ENCODE measurements around the gene YPEL3. TPM values are rescaled to one million over a fixed set of nuclear protein-coding genes. Genes with fewer than 3 reads are reported as not detected.

YPEL3 gene
- total RNA-seq, 4 donors from 2014 or later: 33.0 to 93.7 (median 74.9) TPM

DNA sequence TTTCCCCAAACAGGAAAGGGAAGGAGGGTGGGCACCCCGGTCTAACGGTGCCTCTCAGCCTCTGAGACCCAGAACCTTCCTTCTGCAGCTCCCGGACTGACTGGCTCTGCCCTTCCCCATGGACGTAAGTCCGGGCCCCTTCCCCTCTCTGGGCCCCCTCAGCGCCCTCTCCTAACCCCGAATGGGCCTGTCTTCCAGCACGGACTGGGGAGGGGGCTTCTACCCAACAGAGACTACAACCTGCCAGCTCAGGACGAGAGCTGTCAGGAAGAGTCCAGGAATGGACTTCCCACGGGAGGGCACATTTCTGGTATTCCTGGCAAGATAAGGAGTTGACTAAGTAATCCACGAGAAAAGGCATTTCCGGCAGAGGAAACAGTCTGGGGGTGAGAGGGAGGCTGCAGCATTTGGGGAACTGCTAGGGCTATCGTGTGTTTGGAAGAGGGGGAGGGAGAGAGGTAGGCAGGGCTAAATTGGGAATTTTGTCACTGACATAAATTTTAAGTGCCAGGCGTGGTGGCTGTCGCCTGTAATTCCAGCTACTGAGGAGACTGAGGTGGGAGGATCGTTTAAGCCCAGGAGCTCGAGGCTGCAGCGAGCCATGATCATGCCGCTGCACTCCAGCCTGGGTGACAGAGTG is 42.5 kb downstream of the YPEL3 start:
- no peak for DNase-seq (ENCODE audit: low spot score)
- peak; percentile 62 for ATAC-seq (ENCODE audit: low FRiP score)
- TF ChIP-seq, protein P1, sequence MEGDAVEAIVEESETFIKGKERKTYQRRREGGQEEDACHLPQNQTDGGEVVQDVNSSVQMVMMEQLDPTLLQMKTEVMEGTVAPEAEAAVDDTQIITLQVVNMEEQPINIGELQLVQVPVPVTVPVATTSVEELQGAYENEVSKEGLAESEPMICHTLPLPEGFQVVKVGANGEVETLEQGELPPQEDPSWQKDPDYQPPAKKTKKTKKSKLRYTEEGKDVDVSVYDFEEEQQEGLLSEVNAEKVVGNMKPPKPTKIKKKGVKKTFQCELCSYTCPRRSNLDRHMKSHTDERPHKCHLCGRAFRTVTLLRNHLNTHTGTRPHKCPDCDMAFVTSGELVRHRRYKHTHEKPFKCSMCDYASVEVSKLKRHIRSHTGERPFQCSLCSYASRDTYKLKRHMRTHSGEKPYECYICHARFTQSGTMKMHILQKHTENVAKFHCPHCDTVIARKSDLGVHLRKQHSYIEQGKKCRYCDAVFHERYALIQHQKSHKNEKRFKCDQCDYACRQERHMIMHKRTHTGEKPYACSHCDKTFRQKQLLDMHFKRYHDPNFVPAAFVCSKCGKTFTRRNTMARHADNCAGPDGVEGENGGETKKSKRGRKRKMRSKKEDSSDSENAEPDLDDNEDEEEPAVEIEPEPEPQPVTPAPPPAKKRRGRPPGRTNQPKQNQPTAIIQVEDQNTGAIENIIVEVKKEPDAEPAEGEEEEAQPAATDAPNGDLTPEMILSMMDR (IDR thresholded peaks at IDR 0.05): no peak

GRCh38 chr16:30052671-30053372 is 43.2 kb downstream of the YPEL3 start:
- peak; percentile 90 for DNase-seq (ENCODE audit: low spot score)
- TF ChIP-seq, protein P1 (IDR thresholded peaks at IDR 0.05): no peak
- peak; percentile 76 for ATAC-seq (ENCODE audit: low FRiP score)

- ATAC-seq (ENCODE audit: low FRiP score) (no peak), DNase-seq (ENCODE audit: low spot score) (no peak)
- TF ChIP-seq, protein P1 (IDR thresholded peaks at IDR 0.05): no peak
Measured at GRCh38 chr16:30051518-30051917, 44.5 kb downstream of the YPEL3 start.

DNA sequence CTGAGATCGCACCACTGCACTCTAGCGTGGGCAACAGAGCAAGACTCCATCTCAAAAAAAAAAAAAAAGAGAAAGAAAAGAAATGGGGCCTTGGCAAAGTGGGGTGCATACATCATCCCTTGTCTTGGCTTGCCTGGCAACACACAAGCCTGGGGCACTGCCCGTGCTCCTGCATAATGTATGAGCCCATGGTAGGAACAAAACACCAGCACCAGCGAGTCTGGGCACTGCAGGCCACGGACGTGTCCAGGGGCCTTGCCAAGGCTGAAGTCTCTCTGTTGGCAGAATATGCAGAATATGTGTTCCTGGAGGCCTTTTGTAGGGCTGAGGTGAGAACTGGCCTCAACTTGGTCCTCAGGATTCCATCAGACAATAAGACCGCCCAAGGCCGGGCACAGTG is 46.1 kb downstream of the YPEL3 start:
- DNase-seq (ENCODE audit: low spot score) (no peak), ATAC-seq (ENCODE audit: low FRiP score) (no peak)
- TF ChIP-seq, protein P1 (IDR thresholded peaks at IDR 0.05): no peak

DNA sequence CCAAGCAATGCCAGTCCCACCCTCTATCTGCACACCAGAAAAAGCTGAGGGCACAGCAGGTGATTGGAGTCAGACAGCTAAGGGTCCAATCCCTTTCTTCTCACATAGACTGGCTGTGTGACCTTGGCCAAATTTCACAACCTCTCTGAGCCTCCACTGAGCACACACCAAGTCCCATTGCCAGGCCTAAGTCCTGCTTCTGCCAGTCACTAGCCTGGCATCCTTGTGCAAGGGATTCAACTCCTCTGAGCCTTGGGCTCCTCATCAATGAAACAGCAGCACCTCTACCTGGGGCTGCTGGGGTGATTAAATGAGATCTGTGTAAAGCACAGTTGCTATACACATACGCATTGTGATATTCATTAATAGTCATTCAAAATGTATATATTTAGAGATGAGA is 49.4 kb downstream of the YPEL3 start:
- TF ChIP-seq, protein P1 (IDR thresholded peaks at IDR 0.05): no peak
- DNase-seq (ENCODE audit: low spot score): no peak
- ATAC-seq (ENCODE audit: low FRiP score): no peak

DNA sequence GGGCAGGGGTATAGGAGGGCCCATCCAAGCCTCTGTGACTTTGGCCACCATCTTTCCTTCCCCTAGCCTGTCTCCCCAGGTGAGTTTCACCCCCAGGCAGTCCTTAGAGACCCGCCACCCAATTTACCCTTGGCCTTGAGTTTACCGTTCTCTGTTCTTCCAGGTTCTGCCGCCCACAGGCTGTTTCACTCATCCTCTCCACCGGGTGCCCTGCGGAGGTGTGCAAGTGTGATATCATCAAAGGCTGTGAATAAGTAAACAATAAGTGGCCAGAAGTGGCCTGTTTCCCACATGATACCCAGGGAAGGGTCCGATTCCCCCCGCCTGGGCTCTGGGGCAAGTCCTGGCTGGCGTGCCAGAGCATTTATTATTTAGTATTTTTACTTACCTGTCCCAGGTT is 49.8 kb downstream of the YPEL3 start:
- DNase-seq (ENCODE audit: low spot score) (no peak), ATAC-seq (ENCODE audit: low FRiP score) (no peak)
- TF ChIP-seq, protein P1 (IDR thresholded peaks at IDR 0.05): no peak

Other genes with a start within 250 kb of the YPEL3 start
- 100 to 1,000 TPM; 101 to 156 (median 104) TPM for gene CDIPT, start 233.0 kb downstream of the YPEL3 start, total RNA-seq
- 10 to 100 TPM in 1 of 4 donors, 1 to 10 TPM in 2, under 1 TPM in 1; 0.63 to 11.5 (median 4.2) TPM for gene SEZ6L2, start 196.7 kb downstream of the YPEL3 start, total RNA-seq
- gene ASPHD1, start 195.7 kb downstream of the YPEL3 start, total RNA-seq: 10 to 100 TPM in 2 of 4 donors, 1 to 10 TPM in 1, not detected in 1; 4.0 to 14.0 (median 10.6) TPM
- 10 to 100 TPM in 3 of 4 donors, 1 to 10 TPM in 1; 7.1 to 44.5 (median 20.0) TPM for gene KCTD13, start 170.0 kb downstream of the YPEL3 start, total RNA-seq
- 100 to 1,000 TPM in 3 of 4 donors, 10 to 100 TPM in 1; 78.4 to 135 (median 110) TPM for gene TMEM219, start 134.1 kb downstream of the YPEL3 start, total RNA-seq
- gene TAOK2, start 122.3 kb downstream of the YPEL3 start, total RNA-seq: 10 to 100 TPM; 25.1 to 90.0 (median 43.2) TPM
- 10 to 100 TPM in 1 of 4 donors, 1 to 10 TPM in 3; 5.6 to 22.2 (median 9.8) TPM for gene HIRIP3, start 100.6 kb downstream of the YPEL3 start, total RNA-seq
- gene INO80E, start 100.0 kb downstream of the YPEL3 start, total RNA-seq: 100 to 1,000 TPM in 1 of 4 donors, 10 to 100 TPM in 3; 22.8 to 113 (median 31.1) TPM
- 1 to 10 TPM in 2 of 4 donors, under 1 TPM in 1, not detected in 1; 0.95 to 2.3 (median 1.2) TPM for gene DOC2A, start 85.2 kb downstream of the YPEL3 start, total RNA-seq
- gene C16orf92, start 73.0 kb downstream of the YPEL3 start, total RNA-seq: not detected
- gene TLCD3B, start 64.9 kb downstream of the YPEL3 start, total RNA-seq: not detected
- 100 to 1,000 TPM; 468 to 864 (median 772) TPM for gene ALDOA, start 30.5 kb downstream of the YPEL3 start, total RNA-seq
- 10 to 100 TPM; 49.8 to 59.1 (median 56.3) TPM for gene PPP4C, start 20.2 kb downstream of the YPEL3 start, total RNA-seq
- under 1 TPM in 2 of 4 donors, not detected in 2; 0.36 to 0.56 TPM for gene TBX6, start 4.3 kb downstream of the YPEL3 start, total RNA-seq
- gene GDPD3, start 17.3 kb upstream of the YPEL3 start, total RNA-seq: 1 to 10 TPM; 1.6 to 6.3 (median 2.8) TPM
- 100 to 1,000 TPM in 1 of 4 donors, 10 to 100 TPM in 3; 58.1 to 149 (median 87.0) TPM for gene MAPK3, start 27.0 kb upstream of the YPEL3 start, total RNA-seq
- gene CORO1A, start 87.4 kb upstream of the YPEL3 start, total RNA-seq: 100 to 1,000 TPM in 1 of 4 donors, 10 to 100 TPM in 3; 31.6 to 109 (median 50.0) TPM
- gene BOLA2B, start 97.5 kb upstream of the YPEL3 start, total RNA-seq: 100 to 1,000 TPM; 152 to 366 (median 206) TPM
- gene SLX1A, start 97.7 kb upstream of the YPEL3 start, total RNA-seq: 10 to 100 TPM; 21.7 to 52.7 (median 44.2) TPM
- 10 to 100 TPM; 14.0 to 32.3 (median 18.3) TPM for gene SULT1A3, start 103.0 kb upstream of the YPEL3 start, total RNA-seq
- 10 to 100 TPM in 1 of 4 donors, 1 to 10 TPM in 3; 2.8 to 14.7 (median 5.9) TPM for gene NPIPB13, start 152.3 kb upstream of the YPEL3 start, total RNA-seq